Activated CD8-positive, alpha-beta memory T cell treated with anti-CD3 and anti-CD28 coated beads for 4 hours (primary cell): ENCODE measurements around the gene CEP85.
A peak's percentile ranks its signal among the peaks of the same experiment; 100 is the strongest.

ENCODE experiments used
- DNase-seq, 2 donors: peaks; one replicate each; pipeline ENCODE4 v3.0.0-alpha.2; 2020; ENCODE audit warnings: low read depth in 2 of 2

Gene CEP85

GRCh38 chr1:26233903-26234643, at the start of gene CEP85:
TSS of gene CEP85 (plus strand) at chr1:26234200. CDS start at chr1:26239784, 5,584 bp downstream.
- peak; percentile 96 to 97 for DNase-seq

GRCh38 chr1:26184883-26185282, 49.1 kb upstream of the CEP85 start:
- DNase-seq, result no peak

- DNase-seq, result no peak
These were observed 46.1 kb upstream of the CEP85 start for GRCh38 chr1:26187882-26188281.

- DNase-seq, result no peak
These were observed 45.5 kb upstream of the CEP85 start for GRCh38 chr1:26188477-26188876.

GRCh38 chr1:26189331-26189730, 44.7 kb upstream of the CEP85 start:
- DNase-seq, result no peak

- no peak for DNase-seq
These were observed 44.2 kb upstream of the CEP85 start for GRCh38 chr1:26189751-26190275.

- DNase-seq, result no peak
These were observed 43.5 kb upstream of the CEP85 start, which contains the start of gene CATSPER4 for GRCh38 chr1:26190373-26190987. TSS of gene CATSPER4 (plus strand) at chr1:26190602. CDS start at chr1:26190628, 26 bp downstream.

GRCh38 chr1:26191739-26192138, 42.3 kb upstream of the CEP85 start:
- DNase-seq, result no peak

- no peak for DNase-seq
These were observed 38.2 kb upstream of the CEP85 start for GRCh38 chr1:26195805-26196204.

GRCh38 chr1:26197301-26197700, 36.7 kb upstream of the CEP85 start:
- no peak for DNase-seq

- DNase-seq, result no peak
These were observed 36.2 kb upstream of the CEP85 start for GRCh38 chr1:26197813-26198212.

GRCh38 chr1:26200413-26200812, 33.6 kb upstream of the CEP85 start:
- no peak for DNase-seq

- DNase-seq, result no peak
These were observed 30.2 kb upstream of the CEP85 start for GRCh38 chr1:26203642-26204318.

- no peak for DNase-seq
These were observed 23.7 kb upstream of the CEP85 start for GRCh38 chr1:26210147-26210870.

GRCh38 chr1:26212726-26213125, 21.3 kb upstream of the CEP85 start:
- DNase-seq, result no peak

- DNase-seq, result no peak
These were observed 20.6 kb upstream of the CEP85 start for GRCh38 chr1:26213335-26213905.

GRCh38 chr1:26215246-26215645, 18.8 kb upstream of the CEP85 start:
- no peak for DNase-seq

GRCh38 chr1:26218906-26219494, 15.0 kb upstream of the CEP85 start:
- no peak for DNase-seq

- DNase-seq, result no peak
These were observed 13.6 kb upstream of the CEP85 start for GRCh38 chr1:26220199-26220912.

- DNase-seq, result no peak
These were observed 12.9 kb upstream of the CEP85 start for GRCh38 chr1:26221094-26221493.
